A549 (cell line): ENCODE results near the gene ALCAM.

Experiments
- JUN ChIP-seq, 2 experiments: fragments of >200 bp; sonication (Bioruptor Twin); formaldehyde crosslinking; IDR thresholded peaks; 2 replicates in 1 of 2; 3 replicates in 1 of 2; pipeline ENCODE4 v1.6.1; 2016 to 2017
- MAFK ChIP-seq: fragments of 450-650 bp; IDR thresholded peaks from 2 replicates; pipeline ENCODE4 v1.6.1; 2014; ENCODE audit not compliant: partially characterized antibody
- MYC ChIP-seq: IDR thresholded peaks from 2 replicates; pipeline ENCODE4 v1.6.1; 2012; ENCODE audit warnings: mild to moderate bottlenecking, inconsistent platforms, low read length, improper control_type of control experiment, borderline replicate concordance
- POLR2A ChIP-seq: IDR thresholded peaks from 2 replicates; pipeline ENCODE4 v1.6.1; 2012; ENCODE audit warnings: mild to moderate bottlenecking, low read length
- POLR2AphosphoS2 ChIP-seq: conservative IDR thresholded peaks from 2 replicates; pipeline ENCODE4 v1.6.1; 2012; ENCODE audit warnings: low read length, improper control_type of control experiment, inconsistent platforms
- TF ChIP-seq, protein P1 (sequence below): fragments of >200 bp; sonication (Bioruptor Twin); formaldehyde crosslinking; IDR thresholded peaks from 3 replicates; pipeline ENCODE4 v1.5.1; 2016
- TF ChIP-seq, protein P2 (sequence below): IDR thresholded peaks from 2 replicates; pipeline ENCODE4 v1.6.1; 2012
- TF ChIP-seq, protein P3 (sequence below): fragments of >200 bp; sonication (Bioruptor Twin); formaldehyde crosslinking; IDR thresholded peaks from 3 replicates; pipeline ENCODE4 v1.6.1; 2016

DNA sequence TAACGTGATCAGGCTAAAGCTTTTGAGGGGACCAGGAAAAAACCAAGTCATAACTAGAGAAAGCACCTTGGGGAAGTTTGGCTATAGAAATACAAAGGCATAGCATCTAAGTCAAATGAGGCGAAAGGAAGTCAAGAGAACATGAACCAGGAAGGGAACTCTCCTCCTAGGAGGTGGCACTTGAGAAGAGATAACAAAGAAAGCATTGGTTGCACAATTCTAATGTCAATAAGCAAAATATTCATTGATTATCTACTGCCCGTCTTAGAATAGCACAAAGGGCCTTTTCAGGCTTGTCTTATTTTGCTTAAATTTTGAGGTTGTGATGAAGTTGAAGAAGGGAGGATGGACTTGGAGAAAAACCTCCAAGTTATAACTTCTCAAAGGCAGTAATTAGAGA lies 73.4 kb downstream of the ALCAM start:
- TF ChIP-seq POLR2AphosphoS2 (no peak), MYC (no peak), POLR2A (no peak), MAFK (no peak), JUN (IDR thresholded peaks at IDR 0.05) (no peak)
- TF ChIP-seq, protein P1, sequence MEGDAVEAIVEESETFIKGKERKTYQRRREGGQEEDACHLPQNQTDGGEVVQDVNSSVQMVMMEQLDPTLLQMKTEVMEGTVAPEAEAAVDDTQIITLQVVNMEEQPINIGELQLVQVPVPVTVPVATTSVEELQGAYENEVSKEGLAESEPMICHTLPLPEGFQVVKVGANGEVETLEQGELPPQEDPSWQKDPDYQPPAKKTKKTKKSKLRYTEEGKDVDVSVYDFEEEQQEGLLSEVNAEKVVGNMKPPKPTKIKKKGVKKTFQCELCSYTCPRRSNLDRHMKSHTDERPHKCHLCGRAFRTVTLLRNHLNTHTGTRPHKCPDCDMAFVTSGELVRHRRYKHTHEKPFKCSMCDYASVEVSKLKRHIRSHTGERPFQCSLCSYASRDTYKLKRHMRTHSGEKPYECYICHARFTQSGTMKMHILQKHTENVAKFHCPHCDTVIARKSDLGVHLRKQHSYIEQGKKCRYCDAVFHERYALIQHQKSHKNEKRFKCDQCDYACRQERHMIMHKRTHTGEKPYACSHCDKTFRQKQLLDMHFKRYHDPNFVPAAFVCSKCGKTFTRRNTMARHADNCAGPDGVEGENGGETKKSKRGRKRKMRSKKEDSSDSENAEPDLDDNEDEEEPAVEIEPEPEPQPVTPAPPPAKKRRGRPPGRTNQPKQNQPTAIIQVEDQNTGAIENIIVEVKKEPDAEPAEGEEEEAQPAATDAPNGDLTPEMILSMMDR = no peak
- TF ChIP-seq, protein P2, sequence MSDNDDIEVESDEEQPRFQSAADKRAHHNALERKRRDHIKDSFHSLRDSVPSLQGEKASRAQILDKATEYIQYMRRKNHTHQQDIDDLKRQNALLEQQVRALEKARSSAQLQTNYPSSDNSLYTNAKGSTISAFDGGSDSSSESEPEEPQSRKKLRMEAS = no peak
- TF ChIP-seq, protein P3, sequence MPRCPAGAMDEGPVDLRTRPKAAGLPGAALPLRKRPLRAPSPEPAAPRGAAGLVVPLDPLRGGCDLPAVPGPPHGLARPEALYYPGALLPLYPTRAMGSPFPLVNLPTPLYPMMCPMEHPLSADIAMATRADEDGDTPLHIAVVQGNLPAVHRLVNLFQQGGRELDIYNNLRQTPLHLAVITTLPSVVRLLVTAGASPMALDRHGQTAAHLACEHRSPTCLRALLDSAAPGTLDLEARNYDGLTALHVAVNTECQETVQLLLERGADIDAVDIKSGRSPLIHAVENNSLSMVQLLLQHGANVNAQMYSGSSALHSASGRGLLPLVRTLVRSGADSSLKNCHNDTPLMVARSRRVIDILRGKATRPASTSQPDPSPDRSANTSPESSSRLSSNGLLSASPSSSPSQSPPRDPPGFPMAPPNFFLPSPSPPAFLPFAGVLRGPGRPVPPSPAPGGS = no peak
